Embryonic facial prominence (tissue), 1 donor: ENCODE data around the gene KRT222.

Experiments used
- DNase-seq: peaks from one replicate; pipeline ENCODE4 v3.0.0-alpha.2; 2016; ENCODE audit errors: extremely low spot score

The KRT222 gene

GRCh38 chr17:40615068-40615840 is 49.7 kb downstream of the KRT222 start:
- DNase-seq, result no peak

GRCh38 chr17:40614431-40615067 is 50.4 kb downstream of the KRT222 start:
- DNase-seq, result no peak

- no peak for DNase-seq
These were observed 51.4 kb downstream of the KRT222 start for GRCh38 chr17:40613467-40614154.

DNA sequence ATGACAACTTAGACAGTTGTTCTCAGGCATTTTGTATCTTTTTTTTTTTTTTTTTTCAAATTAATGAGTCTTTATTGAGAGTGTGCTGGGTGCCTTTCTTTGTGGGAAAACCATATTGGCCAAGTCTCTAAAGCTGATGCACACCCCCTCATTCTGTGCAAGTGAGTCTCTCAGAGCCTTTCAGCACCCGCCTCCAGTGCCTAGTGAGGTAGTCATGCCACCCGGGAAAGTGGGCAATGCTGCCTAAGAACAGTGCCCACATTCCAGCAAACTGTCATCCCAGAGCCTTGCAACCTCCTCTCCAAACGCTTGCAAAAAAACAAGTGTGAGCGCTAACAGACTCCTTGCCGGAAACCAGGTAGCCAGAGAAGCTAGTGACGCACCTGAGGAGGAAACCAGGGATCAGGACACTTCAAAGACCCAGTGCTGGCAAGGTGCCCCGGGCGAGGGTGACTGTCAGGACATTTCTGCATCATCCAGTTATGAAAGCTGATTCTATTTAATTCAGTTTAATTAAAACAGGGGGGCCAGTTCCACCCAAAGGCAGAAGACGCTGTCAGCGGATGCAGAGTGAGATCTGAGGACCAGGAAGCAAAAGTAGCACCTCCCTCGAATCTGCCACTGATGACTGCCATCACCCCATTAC is 52.3 kb downstream of the KRT222 start:
- DNase-seq, result no peak

DNA sequence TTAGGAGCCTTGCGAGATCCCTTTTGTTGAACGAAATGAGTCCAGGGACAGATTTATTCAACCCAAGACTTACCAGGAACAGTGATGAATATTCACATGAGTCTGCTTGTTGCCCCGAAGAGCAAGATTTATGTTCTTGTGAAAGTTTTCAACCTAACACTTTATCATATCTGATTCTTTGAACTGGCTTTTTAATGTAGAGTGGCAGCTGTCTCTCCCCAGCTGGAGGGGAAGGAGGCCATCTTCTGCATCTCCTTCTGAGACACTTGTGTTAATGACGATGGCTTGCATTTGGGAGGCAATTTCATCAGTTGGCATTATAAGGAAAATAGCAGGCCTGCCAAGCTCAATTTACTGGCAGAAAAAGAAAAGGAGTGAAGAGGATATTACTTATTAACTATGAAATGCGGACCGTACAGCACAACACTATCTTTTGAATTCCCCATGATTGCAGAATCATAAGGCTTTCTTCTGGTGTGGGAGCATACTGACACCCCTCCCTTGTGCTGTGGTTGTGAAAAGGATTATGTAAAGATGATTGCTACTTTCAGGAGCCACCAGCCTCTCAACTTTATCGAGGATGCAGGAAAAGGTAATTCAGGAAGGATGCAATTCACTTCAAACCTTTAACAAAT is 53.0 kb downstream of the KRT222 start:
- DNase-seq, result no peak

GRCh38 chr17:40610359-40610758 is 54.6 kb downstream of the KRT222 start:
- no peak for DNase-seq

- DNase-seq, result no peak
These were observed 56.9 kb downstream of the KRT222 start for GRCh38 chr17:40608061-40608581.

- no peak for DNase-seq
These were observed 57.3 kb downstream of the KRT222 start for GRCh38 chr17:40607641-40608040.

GRCh38 chr17:40606548-40607353 is 58.2 kb downstream of the KRT222 start:
- no peak for DNase-seq

GRCh38 chr17:40605306-40605705 is 59.7 kb downstream of the KRT222 start:
- DNase-seq, result no peak
